HepG2 (cell line): ENCODE measurements around the gene SHISA7. TPM values are rescaled to one million over a fixed set of nuclear protein-coding genes. Genes with fewer than 3 reads are reported as not detected.

Experiments used
- ATAC-seq: fragments of 200-7000 bp; cut with Tn5 transposase; 3 replicates; pipeline ENCODE4 v1.9.1; 2020; ENCODE audit warnings: mild to moderate bottlenecking, moderate library complexity
- BruUV-seq: library from RNA; stranded (reverse); fragments of 400-500 nt; replicated peaks from 2 replicates; lab custom pipeline; 2021; lab: Mats Ljungman, UMichigan
- CTCF ChIA-PET: fragments of 300-600 bp; formaldehyde crosslinking; extraction: SDS; loops from one replicate; lab custom pipeline; 2021; ENCODE audit warnings: low total read pairs, inconsistent platforms, low intra/inter-chr PET ratio; lab: Yijun Ruan, JAX
- POLR2A ChIA-PET: fragments of 350-600 bp; sonication (Branson Sonifier 250); formaldehyde crosslinking; loops from one replicate; lab custom pipeline; 2020; ENCODE audit warnings: antibody characterized with exemption, inconsistent platforms; lab: Yijun Ruan, JAX
- DNase-seq: peaks from one replicate; pipeline ENCODE4 v3.0.0-alpha.2; 2015; ENCODE audit warnings: low spot score
- FAIRE-seq: peaks from 3 replicates; lab custom pipeline; 2011; peaks lifted over from hg19 to GRCh38; lab: Jason Lieb, UNC
- H2AFZ ChIP-seq: one replicate; pipeline ENCODE4 v1.6.1; 2011; ENCODE audit warnings: low read length, inconsistent platforms
- H3K27ac ChIP-seq: fragments of 300-600 bp; 3 replicates; pipeline ENCODE4 v1.8.0; 2011; ENCODE audit warnings: mixed run types, mild to moderate bottlenecking, mixed read lengths, low read length, inconsistent platforms; ENCODE audit not compliant: insufficient read depth; ENCODE audit errors: extremely low read length
- H3K27me3 ChIP-seq, 2 experiments: fragments of 200-600 bp in 1 of 2; 2 replicates in 1 of 2; 3 replicates in 1 of 2; pipeline versions ENCODE4 v1.6.0 to v1.8.0; 2011; ENCODE audit warnings: low read length in 2 of 2, mild to moderate bottlenecking in 2 of 2, moderate library complexity in 2 of 2, inconsistent platforms in 1 of 2; ENCODE audit not compliant: insufficient read depth in 2 of 2, control insufficient read depth in 1 of 2
- H3K36me3 ChIP-seq, 2 experiments: fragments of 200-600 bp in 1 of 2; replicated peaks in 1 of 2; 2 replicates in 1 of 2; 3 replicates in 1 of 2; pipeline versions ENCODE4 v1.5.1 to v1.8.0; 2011; ENCODE audit warnings: low read length in 2 of 2, inconsistent platforms in 1 of 2; ENCODE audit not compliant: insufficient read depth in 2 of 2, control insufficient read depth in 1 of 2
- H3K4me1 ChIP-seq: 2 replicates; pipeline ENCODE4 v1.5.1; 2012; ENCODE audit warnings: low read length, inconsistent platforms; ENCODE audit not compliant: insufficient read depth
- H3K4me2 ChIP-seq: 2 replicates; pipeline ENCODE4 v1.6.0; 2011; ENCODE audit warnings: low read depth, low read length, inconsistent platforms
- H3K4me3 ChIP-seq, 3 experiments: fragments of 200-600 bp in 1 of 3; sonication (generic), shearing (Covaris generic) in 1 of 3; replicated peaks in 1 of 3; 2 replicates each; pipeline ENCODE4 v1.5.1; 2011 to 2016; ENCODE audit warnings: low read length in 3 of 3, inconsistent platforms in 2 of 3, low read depth in 2 of 3, mild to moderate bottlenecking in 2 of 3, control low read depth in 1 of 3, mixed read lengths in 1 of 3; ENCODE audit not compliant: insufficient read depth in 1 of 3
- H3K79me2 ChIP-seq: one replicate; pipeline ENCODE4 v1.6.1; 2011; ENCODE audit warnings: low read length, inconsistent platforms; ENCODE audit not compliant: insufficient read depth
- H3K9ac ChIP-seq: 2 replicates; pipeline ENCODE4 v1.6.0; 2011; ENCODE audit warnings: mild to moderate bottlenecking, low read depth, low read length, inconsistent platforms; ENCODE audit not compliant: insufficient read depth
- H3K9me3 ChIP-seq: 2 replicates; pipeline ENCODE4 v1.5.1; 2012; ENCODE audit warnings: mild to moderate bottlenecking, low read length
- H4K20me1 ChIP-seq: 2 replicates; pipeline ENCODE4 v1.6.0; 2011; ENCODE audit warnings: inconsistent platforms, mild to moderate bottlenecking, low read length, moderate library complexity; ENCODE audit not compliant: insufficient read depth
- CREM ChIP-seq, 2 experiments: sonication (generic) in 1 of 2; formaldehyde crosslinking in 1 of 2; IDR thresholded peaks; 2 replicates each; pipeline versions ENCODE4 v1.4.0 to v1.6.1; 2016 to 2020; ENCODE audit warnings: antibody characterized with exemption in 1 of 2, mild to moderate bottlenecking in 1 of 2, missing genetic modification reagents in 1 of 2
- EEA1 ChIP-seq: sonication (generic); formaldehyde crosslinking; IDR thresholded peaks from 2 replicates; pipeline ENCODE4 v1.5.1; 2020; ENCODE audit warnings: mild to moderate bottlenecking, missing genetic modification reagents, borderline replicate concordance
- HDAC1 ChIP-seq: sonication (generic); formaldehyde crosslinking; IDR thresholded peaks from 2 replicates; pipeline ENCODE4 v1.5.1; 2020; ENCODE audit warnings: mild to moderate bottlenecking, missing genetic modification reagents
- IKZF1 ChIP-seq: fragments of 450-650 bp; IDR thresholded peaks from 2 replicates; pipeline ENCODE4 v1.7.1; 2016
- MAFG ChIP-seq: sonication (generic); formaldehyde crosslinking; IDR thresholded peaks from 2 replicates; pipeline ENCODE4 v1.5.1; 2020; ENCODE audit warnings: mild to moderate bottlenecking, missing genetic modification reagents
- MATR3 ChIP-seq: sonication (generic); formaldehyde crosslinking; IDR thresholded peaks from 2 replicates; pipeline ENCODE4 v1.4.0; 2020; ENCODE audit warnings: missing genetic modification reagents
- MTF1 ChIP-seq: sonication (generic); formaldehyde crosslinking; IDR thresholded peaks from 2 replicates; pipeline ENCODE4 v1.5.0; 2020; ENCODE audit warnings: missing genetic modification reagents
- NCOA2 ChIP-seq: sonication (generic); formaldehyde crosslinking; IDR thresholded peaks from 2 replicates; pipeline ENCODE4 v1.8.0; 2022; ENCODE audit warnings: inconsistent platforms
- RFX5 ChIP-seq: IDR thresholded peaks from 2 replicates; pipeline ENCODE4 v1.6.1; 2011; ENCODE audit warnings: low read depth, low read length, improper control_type of control experiment
- RFXANK ChIP-seq: IDR thresholded peaks from 2 replicates; pipeline ENCODE4 v1.6.1; 2016
- SCMH1 ChIP-seq: sonication (generic); formaldehyde crosslinking; IDR thresholded peaks from 2 replicates; pipeline ENCODE4 v1.9.0; 2021; ENCODE audit warnings: missing genetic modification reagents, mild to moderate bottlenecking, borderline replicate concordance
- ZBTB25 ChIP-seq: IDR thresholded peaks from 2 replicates; pipeline ENCODE4 v1.6.1; 2018; ENCODE audit warnings: missing genetic modification reagents
- ZFP90 ChIP-seq: sonication (generic); formaldehyde crosslinking; IDR thresholded peaks from 2 replicates; pipeline ENCODE4 v1.8.0; 2022; ENCODE audit warnings: missing genetic modification reagents, mild to moderate bottlenecking, inconsistent platforms, borderline replicate concordance
- ZKSCAN8 ChIP-seq: IDR thresholded peaks from 2 replicates; pipeline ENCODE4 v1.6.1; 2016; ENCODE audit warnings: borderline replicate concordance, missing genetic modification reagents, missing compliant biosample characterization
- ZNF34 ChIP-seq: sonication (generic); formaldehyde crosslinking; IDR thresholded peaks from 2 replicates; pipeline ENCODE4 v1.4.0; 2020; ENCODE audit warnings: mild to moderate bottlenecking, missing genetic modification reagents, borderline replicate concordance
- ZNF670 ChIP-seq: sonication (generic); formaldehyde crosslinking; IDR thresholded peaks from 2 replicates; pipeline ENCODE4 v1.8.0; 2022; ENCODE audit warnings: mild to moderate bottlenecking, missing genetic modification reagents, borderline replicate concordance
- ZNF747 ChIP-seq: sonication (generic); formaldehyde crosslinking; IDR thresholded peaks from 2 replicates; pipeline ENCODE4 v1.8.1; 2023; ENCODE audit warnings: missing genetic modification reagents, mild to moderate bottlenecking, borderline replicate concordance
- ZNF773 ChIP-seq: sonication (generic); formaldehyde crosslinking; IDR thresholded peaks from 2 replicates; pipeline ENCODE4 v1.4.0; 2020; ENCODE audit warnings: missing genetic modification reagents, borderline replicate concordance
- WGBS: methylation state at CpG from one replicate; pipeline ENCODE4 v1.1.6; 2017; ENCODE audit warnings: low lambda C conversion rate; 5-methylcytosine and 5-hydroxymethylcytosine counted together
- in situ Hi-C: cut with HindIII; loops from 2 replicates; pipeline ENCODE4 v1.10.0; 2017; ENCODE audit warnings: low pct_unique_long_range_greater_than_20kb; ENCODE audit not compliant: extremely low pct_ligation_motif_present
- intact Hi-C: fragments of 100-400 bp; cut with micrococcal nuclease; formaldehyde crosslinking; loops from one replicate; pipeline ENCODE4 v1.10.0; 2022; ENCODE audit not compliant: unreplicated experiment
- polyA plus RNA-seq, 8 experiments: library from polyadenylated mRNA; depleted of rRNA in 3 of 8; stranded (reverse) in 7 of 8; unstranded in 1 of 8; fragments of >200 nt; fragmentation: Illumina TruSeq in 4 of 8; extraction: Trizol in 4 of 8; gene quantifications; 2 replicates each; pipeline versions ENCODE4 v1.2.1 to v1.2.3, GENCODE V29; 2011 to 2016; ENCODE audit warnings: low read depth in 4 of 8, missing spikeins in 1 of 8, mixed read lengths in 1 of 8; ENCODE audit not compliant: insufficient read depth in 1 of 8
- total RNA-seq, 5 experiments: library from RNA; depleted of rRNA; stranded (reverse); fragments of >200 nt; fragmentation: Illumina TruSeq; extraction: Trizol; gene quantifications; 2 replicates each; pipeline ENCODE4 v1.2.3, GENCODE V29; 2016; ENCODE audit warnings: low read depth in 1 of 5

The SHISA7 gene
- total and polyA plus RNA-seq, 2 of the 13 experiments (the other 11 are each of a cell fraction or from before 2014, with no cell fraction given): not detected

- TF ChIP-seq ZNF747 (CRISPR knock-in tag) (no peak), SCMH1 (CRISPR knock-in tag) (no peak)
- TF ChIP-seq, all 625 proteins: peak for 0
These were observed 35.3 kb upstream of the SHISA7 start (continued) for GRCh38 chr19:55478364-55478763.

- in situ Hi-C loops: no loop called here
- CTCF ChIA-PET: no interaction called here
- DNase-seq (no peak), FAIRE-seq (no peak)
- H3K27ac ChIP-seq: no peak overlapping the region
- 93% methylated on average over 13 of the region's 13 CpGs for WGBS
- H3K79me2 ChIP-seq: peaks cover 11% of the 10 kb centered on the region
- H3K4me1 ChIP-seq: peaks cover 44% of the 10 kb centered on the region
- H3K36me3 ChIP-seq: no peaks in the 10 kb centered on the region
- TF ChIP-seq EEA1 (no peak), ZKSCAN8 (CRISPR knock-in tag) (no peak), MATR3 (CRISPR knock-in tag) (no peak), ZNF670 (CRISPR knock-in tag) (no peak), ZFP90 (no peak), CREM (IDR thresholded peaks at IDR 0.05) (no peak), CREM (CRISPR knock-in tag; IDR thresholded peaks at IDR 0.05) (no peak), MAFG (CRISPR knock-in tag) (no peak), RFXANK (CRISPR knock-in tag) (no peak), ZNF34 (CRISPR knock-in tag) (no peak), HDAC1 (CRISPR knock-in tag) (no peak), NCOA2 (CRISPR knock-in tag) (no peak), ZNF773 (no peak), RFX5 (no peak), IKZF1 (no peak), MTF1 (CRISPR knock-in tag) (no peak), ZBTB25 (CRISPR knock-in tag) (no peak)
- TF ChIP-seq, all 625 proteins: peak for 0
- no peaks in the 10 kb centered on the region; a peak in 1 of 5 replicates for H3K27me3 ChIP-seq
- H3K4me3 ChIP-seq: peak overlapping the region in 2 of 3 experiments; percentile 86 to 97; a peak in 2 of 6 replicates
- no peaks in the 10 kb centered on the region for H4K20me1 ChIP-seq
- peak overlapping the region; percentile 78 for H3K4me2 ChIP-seq
- H3K9ac ChIP-seq: peak overlapping the region; percentile 3; the same call in 1 of the 2 replicates
- BruUV-seq: no TSS peak
- POLR2A ChIA-PET: interaction anchor here (2.1 to 2.8 kb wide), 2 partner anchors 9 to 271 kb away, joined by 9 to 44 read pairs; partner anchors contain the start of genes NAT14 and SSC5D
- H3K9me3 ChIP-seq: no peaks in the 10 kb centered on the region
- ATAC-seq: no peak
- intact Hi-C loops: no loop called here
- no peak overlapping the region for H2AFZ ChIP-seq
These were observed 34.8 kb upstream of the SHISA7 start for GRCh38 chr19:55477905-55478304.
